Neuronal stem cell (in vitro differentiated cells): Measurements from ENCODE around the gene PIK3C2A.
A peak's percentile ranks its signal among the peaks of the same experiment; 100 is the strongest.

Experiments used
- DNase-seq: peaks from one replicate; pipeline ENCODE4 v3.0.0-alpha.2; 2013; ENCODE audit warnings: low spot score
- H2AFZ ChIP-seq: one replicate; pipeline ENCODE4 v1.6.1; 2013; ENCODE audit warnings: mild to moderate bottlenecking, low read length, inconsistent platforms
- H2AK5ac ChIP-seq: 2 replicates; pipeline ENCODE4 v1.6.1; 2013; ENCODE audit warnings: low read depth, mild to moderate bottlenecking, inconsistent platforms, low read length, moderate library complexity, mixed read lengths
- H2BK120ac ChIP-seq: 2 replicates; pipeline ENCODE4 v1.6.1; 2013; ENCODE audit warnings: low read depth, mild to moderate bottlenecking, inconsistent platforms, low read length, moderate library complexity, mixed read lengths
- H2BK12ac ChIP-seq: one replicate; pipeline ENCODE4 v1.6.1; 2013; ENCODE audit warnings: low read length, inconsistent platforms
- H2BK15ac ChIP-seq: 2 replicates; pipeline ENCODE4 v1.6.1; 2013; ENCODE audit warnings: mild to moderate bottlenecking, low read length, inconsistent platforms, mixed read lengths
- H2BK5ac ChIP-seq: one replicate; pipeline ENCODE4 v1.6.1; 2013; ENCODE audit warnings: inconsistent platforms, mild to moderate bottlenecking, low read length, moderate library complexity
- H3K14ac ChIP-seq: one replicate; pipeline ENCODE4 v1.6.1; 2013; ENCODE audit warnings: low read length, inconsistent platforms
- H3K18ac ChIP-seq: 2 replicates; pipeline ENCODE4 v1.6.1; 2013; ENCODE audit warnings: low read length, inconsistent platforms
- H3K23ac ChIP-seq: 2 replicates; pipeline ENCODE4 v1.6.1; 2013; ENCODE audit warnings: low read depth, mild to moderate bottlenecking, mixed read lengths, low read length, inconsistent platforms; ENCODE audit not compliant: poor library complexity
- H3K27ac ChIP-seq: replicated peaks from 3 replicates; pipeline ENCODE4 v1.5.1; 2013; ENCODE audit warnings: low read length, inconsistent platforms
- H3K27me3 ChIP-seq, 3 experiments: 2 replicates each; pipeline ENCODE4 v1.6.1; 2013; ENCODE audit warnings: low read length in 3 of 3, mild to moderate bottlenecking in 2 of 3, inconsistent platforms in 1 of 3, low read depth in 1 of 3, mixed read lengths in 1 of 3, moderate library complexity in 1 of 3; ENCODE audit not compliant: control insufficient read depth in 3 of 3, insufficient read depth in 3 of 3
- H3K36me3 ChIP-seq, 2 donors: replicated peaks in 1 of 2; 2 replicates each; pipeline ENCODE4 v1.6.1; 2013; ENCODE audit warnings: low read length in 2 of 2; ENCODE audit not compliant: control insufficient read depth in 2 of 2, insufficient read depth in 2 of 2
- H3K4ac ChIP-seq: 2 replicates; pipeline ENCODE4 v1.6.1; 2013; ENCODE audit warnings: inconsistent platforms, mild to moderate bottlenecking, low read length, moderate library complexity
- H3K4me1 ChIP-seq, 2 donors: 1 replicate in 1 of 2; 2 replicates in 1 of 2; pipeline ENCODE4 v1.6.1; 2013; ENCODE audit warnings: low read length in 2 of 2, low read depth in 1 of 2; ENCODE audit not compliant: control insufficient read depth in 2 of 2, insufficient read depth in 1 of 2
- H3K4me2 ChIP-seq: one replicate; pipeline ENCODE4 v1.6.1; 2013; ENCODE audit warnings: mild to moderate bottlenecking, low read length, inconsistent platforms; ENCODE audit not compliant: insufficient read depth, poor library complexity, severe bottlenecking
- H3K4me3 ChIP-seq, 2 donors: 2 replicates each; pipeline ENCODE4 v1.5.1; 2013; ENCODE audit warnings: low read length in 2 of 2, mild to moderate bottlenecking in 2 of 2, inconsistent platforms in 1 of 2, moderate library complexity in 1 of 2
- H3K79me1 ChIP-seq: one replicate; pipeline ENCODE4 v1.6.1; 2013; ENCODE audit warnings: low read depth, mild to moderate bottlenecking, inconsistent platforms, low read length, moderate library complexity
- H3K9ac ChIP-seq: one replicate; pipeline ENCODE4 v1.6.1; 2013; ENCODE audit warnings: mild to moderate bottlenecking, low read depth, low read length, inconsistent platforms; ENCODE audit not compliant: poor library complexity
- H3K9me3 ChIP-seq, 2 donors: replicated peaks in 1 of 2; 2 replicates each; pipeline versions ENCODE3 to v1.6.1; 2013; ENCODE audit warnings: low read length in 2 of 2, mild to moderate bottlenecking in 2 of 2, inconsistent platforms in 1 of 2, low read depth in 1 of 2, mixed read lengths in 1 of 2, moderate library complexity in 1 of 2; ENCODE audit not compliant: control insufficient read depth in 2 of 2, insufficient read depth in 1 of 2
- H4K8ac ChIP-seq: one replicate; pipeline ENCODE4 v1.6.1; 2013; ENCODE audit warnings: low read depth, mild to moderate bottlenecking, inconsistent platforms, low read length, moderate library complexity
- H4K91ac ChIP-seq: one replicate; pipeline ENCODE4 v1.6.1; 2013; ENCODE audit warnings: low read length, low read depth, mild to moderate bottlenecking, inconsistent platforms; ENCODE audit not compliant: poor library complexity
- WGBS, 2 donors: extraction: QIAGEN DNeasy Blood & Tissue Kit; methylation state at CpG; one replicate each; pipeline ENCODE4 v1.1.7; 2013; ENCODE audit warnings: missing lambda C conversion rate in 2 of 2, mixed read lengths in 1 of 2; ENCODE audit not compliant: insufficient read length in 2 of 2, insufficient replicate concordance in 1 of 2; ENCODE audit errors: extremely low coverage in 2 of 2; 5-methylcytosine and 5-hydroxymethylcytosine counted together

PIK3C2A gene

DNA sequence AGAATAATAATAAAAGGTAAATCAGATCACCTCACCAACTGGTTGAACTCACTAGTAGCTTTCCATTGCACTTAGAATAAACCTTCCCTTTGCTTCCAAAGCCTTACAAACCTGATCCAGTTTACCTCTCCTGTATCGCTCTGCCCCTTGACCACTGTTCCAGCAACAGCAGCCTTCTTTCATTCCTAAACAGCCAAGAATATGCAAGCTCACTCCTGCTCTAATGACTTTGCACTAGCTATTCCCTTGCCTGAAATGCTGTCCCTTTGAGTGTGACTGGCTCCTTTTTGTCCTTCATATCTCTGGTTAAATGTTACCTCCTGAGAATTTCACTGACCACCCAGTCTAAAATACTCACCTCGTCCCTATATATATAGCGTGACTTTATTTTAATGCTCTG, 9.6 kb upstream of the PIK3C2A start:
- H2AFZ ChIP-seq: no peak overlapping the region
- DNase-seq: no peak
- no peak overlapping the region for H2AK5ac ChIP-seq
- H3K4me1 ChIP-seq: no peaks in the 10 kb centered on the region
- H3K9ac ChIP-seq: no peak overlapping the region
- H3K4me2 ChIP-seq: no peak overlapping the region
- no CpG with 5 or more reads among the region's 3 CpGs for WGBS, 2 donors
- no peak overlapping the region for H4K8ac ChIP-seq
- no peak overlapping the region for H3K14ac ChIP-seq
- no peak overlapping the region for H2BK15ac ChIP-seq
- no peak overlapping the region for H3K18ac ChIP-seq
- H4K91ac ChIP-seq: no peak overlapping the region
- no peak overlapping the region for H3K4me3 ChIP-seq
- no peak overlapping the region for H3K4ac ChIP-seq
- H3K23ac ChIP-seq: no peak overlapping the region
- H2BK120ac ChIP-seq: no peak overlapping the region
- no peaks in the 10 kb centered on the region for H3K79me1 ChIP-seq
- no peaks in the 10 kb centered on the region for H3K36me3 ChIP-seq
- no peaks in the 10 kb centered on the region for H3K27me3 ChIP-seq
- no peak overlapping the region for H2BK12ac ChIP-seq
- peaks cover 5 to 12% of the 10 kb centered on the region in 2 donors for H3K9me3 ChIP-seq
- H3K27ac ChIP-seq: no peak overlapping the region
- H2BK5ac ChIP-seq: no peak overlapping the region

DNA sequence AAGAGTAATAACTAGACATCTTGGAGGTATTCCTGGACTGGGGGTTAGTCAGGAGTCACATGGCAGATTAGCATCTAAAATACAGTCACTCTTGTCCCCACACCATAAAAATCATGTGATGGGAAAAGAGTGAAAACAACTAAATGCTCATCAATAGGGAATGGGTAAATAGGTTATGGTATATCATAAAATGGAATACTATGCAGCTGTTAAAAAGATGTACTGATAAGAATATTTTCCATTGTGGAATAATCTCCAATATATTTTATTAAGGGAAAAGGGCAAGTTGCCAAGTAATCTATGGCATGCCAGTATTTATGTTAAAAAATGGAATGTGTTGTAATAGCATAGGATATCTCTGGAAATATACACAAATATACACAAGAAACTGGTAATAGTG, 6.6 kb upstream of the PIK3C2A start:
- no peak for DNase-seq
- Histone ChIP-seq H3K4me3 (no peak overlapping the region), H2BK15ac (no peak overlapping the region), H3K4me2 (no peak overlapping the region), H2AK5ac (no peak overlapping the region), H3K36me3 (no peaks in the 10 kb centered on the region), H3K79me1 (no peaks in the 10 kb centered on the region), H3K27ac (no peak overlapping the region), H2BK120ac (no peak overlapping the region), H2BK5ac (no peak overlapping the region), H3K9ac (no peak overlapping the region), H3K4ac (no peak overlapping the region), H3K14ac (no peak overlapping the region), H3K27me3 (no peaks in the 10 kb centered on the region), H3K4me1 (peaks cover 2 to 3% of the 10 kb centered on the region in 2 donors), H4K8ac (no peak overlapping the region), H3K23ac (no peak overlapping the region), H2AFZ (no peak overlapping the region), H2BK12ac (no peak overlapping the region), H4K91ac (no peak overlapping the region), H3K18ac (no peak overlapping the region), H3K9me3 (peaks cover 3 to 12% of the 10 kb centered on the region in 2 donors)

DNA sequence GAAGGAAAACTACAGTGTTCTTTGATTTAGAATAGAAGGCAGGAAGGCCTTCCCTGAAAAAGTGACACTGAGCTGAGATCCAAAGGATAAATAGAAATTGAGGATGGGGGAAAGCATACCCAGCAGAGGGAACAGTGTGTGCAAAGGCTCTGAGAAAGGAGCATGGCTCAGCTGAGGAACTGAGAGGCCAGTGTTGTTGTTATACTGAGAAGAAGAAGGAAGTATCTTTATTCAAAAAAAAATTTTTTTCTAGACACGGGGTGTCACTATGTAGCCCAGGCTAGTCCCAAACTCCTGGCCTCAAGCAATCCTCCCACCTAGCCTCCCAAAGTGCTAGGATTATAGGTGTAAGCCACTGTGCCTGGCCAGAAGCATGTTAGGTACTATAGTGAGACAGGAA, 3.5 kb upstream of the PIK3C2A start:
- H3K36me3 ChIP-seq: no peaks in the 10 kb centered on the region
- no peak overlapping the region for H2BK12ac ChIP-seq
- WGBS, 2 donors: no CpG with 5 or more reads among the region's 1 CpG
- H3K27ac ChIP-seq: no peak overlapping the region
- H3K23ac ChIP-seq: no peak overlapping the region
- no peak overlapping the region for H2AFZ ChIP-seq
- H3K9ac ChIP-seq: no peak overlapping the region
- peaks cover 3% of the 10 kb centered on the region for H3K79me1 ChIP-seq
- no peak for DNase-seq
- H2BK15ac ChIP-seq: no peak overlapping the region
- H3K14ac ChIP-seq: no peak overlapping the region
- H2AK5ac ChIP-seq: no peak overlapping the region
- H3K27me3 ChIP-seq: no peaks in the 10 kb centered on the region
- peaks cover 2 to 6% of the 10 kb centered on the region in 2 donors for H3K4me1 ChIP-seq
- H3K4me2 ChIP-seq: no peak overlapping the region
- no peak overlapping the region for H3K4ac ChIP-seq
- H3K4me3 ChIP-seq: no peak overlapping the region
- H2BK120ac ChIP-seq: no peak overlapping the region
- no peak overlapping the region for H3K18ac ChIP-seq
- no peak overlapping the region for H2BK5ac ChIP-seq
- H4K8ac ChIP-seq: no peak overlapping the region
- H3K9me3 ChIP-seq: peaks cover 3 to 12% of the 10 kb centered on the region in 2 donors
- H4K91ac ChIP-seq: no peak overlapping the region

DNA sequence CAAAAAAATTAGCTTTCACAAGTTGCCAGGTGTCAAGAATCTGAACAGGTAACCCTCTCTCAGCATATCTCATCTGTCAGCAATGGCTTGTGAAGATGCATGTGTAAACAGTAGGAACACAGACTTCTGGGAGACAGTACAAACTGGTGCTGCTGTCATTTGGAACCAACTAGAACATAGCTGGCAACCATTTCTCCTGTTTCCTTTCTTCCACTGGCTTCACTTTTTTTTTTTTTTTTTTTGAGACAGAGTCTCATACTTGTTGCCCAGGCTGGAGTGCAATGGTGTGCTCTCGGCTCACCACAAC, 2.1 kb upstream of the PIK3C2A start:
- Histone ChIP-seq H3K4ac (no peak overlapping the region), H2BK12ac (no peak overlapping the region), H3K4me2 (no peak overlapping the region), H2BK120ac (no peak overlapping the region), H3K27me3 (no peaks in the 10 kb centered on the region), H2AK5ac (no peak overlapping the region), H3K14ac (no peak overlapping the region), H3K4me1 (peaks cover 2 to 9% of the 10 kb centered on the region in 2 donors), H4K91ac (no peak overlapping the region), H3K23ac (no peak overlapping the region), H3K36me3 (peaks cover 0 to 11% of the 10 kb centered on the region in 2 donors), H2BK15ac (no peak overlapping the region), H3K4me3 (peak overlapping the region in 1 of 2 donors; percentile 67), H2AFZ (no peak overlapping the region), H3K79me1 (peaks cover 4% of the 10 kb centered on the region), H3K9ac (no peak overlapping the region), H3K18ac (no peak overlapping the region), H3K27ac (no peak overlapping the region), H4K8ac (no peak overlapping the region), H3K9me3 (peaks cover 3 to 12% of the 10 kb centered on the region in 2 donors), H2BK5ac (no peak overlapping the region)
- WGBS, 2 donors: no CpG with 5 or more reads among the region's 1 CpG
- no peak for DNase-seq
